HL-60/S4 treated with retinoic acid at 250 ng/mL for 4 days and 3 days (cell line): ENCODE data around the gene LGALS16.
"Not testable (repeated sequence)": the region's sequence is repeated elsewhere in the genome, so short reads cannot be mapped to it uniquely, and the experiment has no call there.

Source experiments
- in situ Hi-C: fragments of 300-500 bp; cut with MboI; formaldehyde crosslinking; loops from 2 replicates; pipeline ENCODE4 v1.7.0; 2022; ENCODE audit warnings: low sequenced_read_pairs

LGALS16 gene

GRCh38 chr19:39677961-39678889 lies 22.5 kb downstream of the LGALS16 start:
- in situ Hi-C loops, result no loop called here

DNA sequence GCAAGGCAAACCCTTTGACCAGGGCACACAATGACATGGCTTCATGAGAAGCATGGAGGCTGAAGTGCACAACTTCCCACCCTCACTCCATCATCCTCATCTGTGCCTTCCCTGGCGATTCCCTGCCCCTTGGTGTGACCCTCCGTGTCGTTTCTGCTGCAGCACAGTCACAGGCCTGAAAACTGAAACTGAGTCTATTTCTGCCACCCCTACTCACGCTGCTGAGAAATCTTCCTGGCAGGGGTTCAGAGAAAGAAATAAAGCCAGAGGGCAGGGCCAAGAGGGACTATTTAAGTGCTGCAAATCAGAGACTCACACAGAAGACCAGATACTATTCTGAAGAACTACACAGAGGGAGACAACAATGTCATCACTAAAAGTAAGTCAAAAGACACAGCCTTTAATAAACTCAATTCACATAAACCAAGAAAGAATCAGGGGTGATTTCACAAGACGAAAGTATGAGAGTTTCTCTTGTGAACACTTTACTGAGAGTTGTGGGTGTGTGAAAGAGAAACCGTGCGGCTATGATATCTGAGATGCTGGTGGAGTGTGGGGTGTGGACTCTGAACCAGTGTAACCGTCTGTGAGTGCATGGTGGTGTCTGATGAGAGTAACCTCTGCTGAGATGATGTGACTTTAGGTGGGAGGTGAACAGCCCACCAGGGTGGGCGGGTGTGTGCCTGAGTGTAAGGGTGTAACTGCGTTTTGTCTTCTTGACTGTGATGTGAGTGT lies 23.5 kb downstream of the LGALS16 start:
- in situ Hi-C loops, result no loop called here

- in situ Hi-C loops, result no loop called here
Measured at GRCh38 chr19:39679791-39680168, 24.1 kb downstream of the LGALS16 start.

- in situ Hi-C loops, result no loop called here
Measured at GRCh38 chr19:39680593-39680992, 24.9 kb downstream of the LGALS16 start.

GRCh38 chr19:39681416-39681815 lies 25.7 kb downstream of the LGALS16 start:
- in situ Hi-C loops, result no loop called here

DNA sequence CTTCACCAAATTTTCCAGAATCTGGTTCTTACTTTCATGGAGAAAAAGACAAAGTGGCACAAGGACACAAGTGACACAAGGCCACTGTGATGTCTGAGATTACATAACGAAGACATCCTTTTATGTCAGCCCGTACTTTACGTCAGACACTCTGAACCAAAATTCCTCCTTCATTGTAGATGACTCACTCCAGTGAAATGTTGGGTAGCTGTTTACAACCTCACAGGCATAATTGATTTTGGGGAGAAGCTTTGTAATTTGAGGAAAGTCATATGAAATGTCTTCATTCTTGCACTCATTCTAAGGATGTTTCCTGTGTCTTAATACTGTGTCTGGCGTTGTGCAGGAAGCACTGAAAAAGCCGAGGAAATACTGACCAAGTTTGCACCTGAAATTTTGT lies 28.6 kb downstream of the LGALS16 start:
- in situ Hi-C loops, result no loop called here

GRCh38 chr19:39686739-39687138 lies 31.0 kb downstream of the LGALS16 start:
- in situ Hi-C loops, result no loop called here

DNA sequence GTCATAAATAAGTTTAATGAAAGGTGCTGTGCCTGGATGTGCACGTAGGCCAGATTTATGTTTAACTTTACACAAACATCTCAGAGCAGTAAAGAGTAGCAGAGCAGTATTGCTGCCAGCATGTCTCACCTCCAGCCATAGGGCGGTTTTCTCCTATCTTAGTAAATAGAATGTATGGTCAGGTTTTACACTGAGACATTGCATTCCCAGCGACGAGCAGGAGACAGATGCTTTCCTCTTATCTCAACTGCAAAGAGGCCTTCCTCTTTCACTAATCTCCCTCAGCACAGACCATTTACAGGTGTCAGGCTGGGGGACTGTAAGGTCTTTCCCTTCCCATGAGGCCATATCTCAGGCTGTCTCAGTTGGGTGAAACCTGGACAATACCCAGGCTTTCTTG lies 32.9 kb downstream of the LGALS16 start:
- in situ Hi-C loops, result not testable (repeated sequence)

DNA sequence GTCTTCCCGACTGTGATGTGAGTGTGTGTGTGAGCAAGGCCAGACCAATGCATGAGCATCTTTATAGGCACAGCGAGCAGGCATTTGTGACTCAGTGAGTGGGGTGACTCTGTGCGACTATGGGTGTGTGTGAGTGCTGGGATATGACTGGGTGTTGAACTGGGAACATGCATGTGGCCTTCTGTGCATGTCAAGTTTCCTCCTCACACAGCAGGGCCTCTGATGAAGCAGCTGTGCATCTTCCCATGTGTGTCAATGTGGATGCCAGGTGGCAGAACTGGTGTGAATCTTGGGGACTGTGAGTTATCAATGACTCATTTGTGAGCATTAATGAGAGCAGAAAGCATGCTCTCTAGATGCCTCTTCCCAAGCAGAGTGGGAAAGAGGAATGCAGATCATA lies 36.5 kb downstream of the LGALS16 start:
- in situ Hi-C loops, result no loop called here

DNA sequence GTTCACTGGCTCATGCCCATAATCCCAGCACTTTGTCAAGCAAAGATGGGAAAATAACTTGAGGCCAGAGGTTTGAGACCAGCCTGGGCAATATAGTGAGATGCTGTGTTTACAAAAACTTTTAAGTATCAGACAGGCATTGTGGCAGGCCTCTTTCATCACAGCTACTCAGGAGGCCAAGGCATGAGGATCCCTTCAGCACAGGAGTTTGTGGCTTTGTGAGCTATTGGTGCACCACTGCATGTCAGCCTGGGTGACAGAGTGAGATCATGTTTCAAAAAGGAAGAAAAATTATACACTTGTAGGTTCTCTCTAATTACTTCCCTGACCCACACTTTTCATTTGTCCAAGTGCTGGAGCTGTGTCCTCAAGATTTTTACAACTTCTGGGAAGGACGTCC lies 37.1 kb downstream of the LGALS16 start:
- in situ Hi-C loops, result no loop called here

- in situ Hi-C loops, result no loop called here
Measured at GRCh38 chr19:39695759-39696158, 40.0 kb downstream of the LGALS16 start.

DNA sequence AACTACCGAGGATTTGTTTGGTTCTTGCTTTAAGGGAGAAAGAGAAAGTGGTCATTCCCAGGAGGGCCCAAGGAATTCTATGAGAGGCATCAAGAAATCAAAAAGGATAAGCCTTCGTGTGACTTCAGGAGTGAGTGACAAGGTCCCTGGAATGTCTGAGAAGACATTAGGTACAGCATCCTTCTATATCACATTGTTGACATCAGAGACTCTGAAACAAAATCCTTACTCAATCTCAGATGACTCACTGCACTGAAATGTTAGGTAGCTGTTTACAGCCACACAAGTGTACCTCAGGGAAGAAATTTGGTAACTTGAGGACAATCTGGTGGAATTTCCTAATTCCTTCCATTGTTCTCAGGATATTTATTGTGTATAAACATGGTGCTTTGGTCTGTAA lies 40.7 kb downstream of the LGALS16 start:
- in situ Hi-C loops, result no loop called here

DNA sequence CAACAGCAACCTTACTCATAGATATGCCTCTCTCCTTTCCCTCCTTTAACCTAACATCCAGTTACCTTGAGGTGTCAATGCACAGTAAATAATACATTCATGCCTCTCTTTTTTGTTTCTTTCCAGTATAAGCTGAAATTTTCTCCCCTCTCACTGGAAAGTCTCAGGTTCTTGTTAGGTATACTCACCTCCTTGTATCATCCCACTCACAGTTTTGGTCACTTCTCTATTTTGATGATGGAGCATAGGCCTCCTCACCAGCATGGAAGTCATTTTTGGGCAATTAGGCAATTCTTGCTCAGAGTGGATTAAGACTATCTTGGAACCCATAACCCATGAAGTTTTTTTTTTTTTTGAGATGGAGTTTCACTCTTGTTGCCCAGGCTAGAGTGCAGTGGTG lies 42.8 kb downstream of the LGALS16 start:
- in situ Hi-C loops, result no loop called here

DNA sequence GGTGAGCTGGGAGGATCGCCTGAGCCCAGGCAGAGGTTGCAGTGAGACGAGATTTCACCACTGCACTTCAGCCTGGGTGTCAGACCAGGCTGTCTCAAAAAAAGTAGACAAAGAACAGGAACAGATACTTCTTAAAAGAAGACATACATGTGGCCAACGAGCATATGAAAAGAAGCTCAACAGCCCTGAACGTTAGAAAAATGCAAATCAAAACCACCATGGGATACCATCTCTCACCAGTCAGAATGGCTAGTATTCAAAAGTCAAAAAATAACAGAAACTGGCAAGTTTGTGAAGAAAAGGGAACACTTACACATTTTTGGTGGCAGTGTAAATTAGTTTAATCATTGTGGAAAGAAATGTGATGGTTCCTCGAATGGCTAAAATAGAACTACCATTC lies 45.6 kb downstream of the LGALS16 start:
- in situ Hi-C loops, result no loop called here

- in situ Hi-C loops, result no loop called here
Measured at GRCh38 chr19:39704181-39705044, 48.7 kb downstream of the LGALS16 start, which contains the start of gene LGALS14. TSS of gene LGALS14 (plus strand) at chr19:39704481. CDS start at chr19:39704529, 48 bp downstream.

- in situ Hi-C loops, result no loop called here
Measured at GRCh38 chr19:39705578-39706188, 50.0 kb downstream of the LGALS16 start.

GRCh38 chr19:39708594-39708993 lies 52.9 kb downstream of the LGALS16 start:
- in situ Hi-C loops, result no loop called here

GRCh38 chr19:39709026-39709872 lies 53.5 kb downstream of the LGALS16 start:
- in situ Hi-C loops, result no loop called here
